Endometrium (tissue), 2 donors: ENCODE measurements around the gene PSMA6.
"Not testable (repeated sequence)": the region's sequence is repeated elsewhere in the genome, so short reads cannot be mapped to it uniquely, and the experiment has no call there.

Experiments
- FAIRE-seq: peaks from 2 replicates; lab custom pipeline; 2012; peaks lifted over from hg19 to GRCh38; lab: Jason Lieb, UNC
- donor health status: control.
- donor health status: control.

Gene PSMA6

DNA sequence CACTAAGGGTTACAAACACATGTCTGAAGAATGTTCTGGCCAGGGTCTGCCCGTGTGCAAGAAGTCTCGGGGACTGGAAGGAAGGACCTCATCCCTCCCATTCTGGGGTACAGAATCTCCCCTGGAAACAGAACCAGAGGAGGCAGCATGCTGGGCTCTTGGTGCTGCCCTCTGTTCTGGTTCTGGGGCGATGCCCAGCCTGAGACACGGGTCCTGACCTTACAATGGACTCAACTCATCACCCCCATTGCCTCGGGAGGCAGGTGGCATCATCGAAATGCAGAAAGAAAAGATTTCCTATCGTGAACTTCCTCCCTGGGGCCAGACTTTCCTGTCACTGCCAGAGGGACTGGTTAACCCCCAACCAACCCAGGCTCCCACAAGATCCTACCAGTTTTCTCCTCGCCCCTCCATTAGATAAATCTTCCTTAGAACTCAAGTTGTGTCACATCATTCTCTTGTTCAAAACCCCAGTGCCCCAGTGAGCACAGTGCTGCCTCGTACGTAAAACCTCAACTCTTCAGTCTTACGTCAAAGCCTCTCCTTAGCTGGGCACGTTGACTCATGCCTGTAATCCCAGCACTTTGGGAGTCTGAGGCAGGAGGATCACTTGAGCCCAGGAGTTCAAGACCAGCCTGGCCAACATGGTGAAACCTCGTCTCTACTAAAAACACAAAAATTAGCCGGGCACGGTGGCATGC, 52.1 kb downstream of the PSMA6 start:
- no peak for FAIRE-seq

GRCh38 chr14:35346738-35347322, 54.6 kb downstream of the PSMA6 start:
- FAIRE-seq = no peak

DNA sequence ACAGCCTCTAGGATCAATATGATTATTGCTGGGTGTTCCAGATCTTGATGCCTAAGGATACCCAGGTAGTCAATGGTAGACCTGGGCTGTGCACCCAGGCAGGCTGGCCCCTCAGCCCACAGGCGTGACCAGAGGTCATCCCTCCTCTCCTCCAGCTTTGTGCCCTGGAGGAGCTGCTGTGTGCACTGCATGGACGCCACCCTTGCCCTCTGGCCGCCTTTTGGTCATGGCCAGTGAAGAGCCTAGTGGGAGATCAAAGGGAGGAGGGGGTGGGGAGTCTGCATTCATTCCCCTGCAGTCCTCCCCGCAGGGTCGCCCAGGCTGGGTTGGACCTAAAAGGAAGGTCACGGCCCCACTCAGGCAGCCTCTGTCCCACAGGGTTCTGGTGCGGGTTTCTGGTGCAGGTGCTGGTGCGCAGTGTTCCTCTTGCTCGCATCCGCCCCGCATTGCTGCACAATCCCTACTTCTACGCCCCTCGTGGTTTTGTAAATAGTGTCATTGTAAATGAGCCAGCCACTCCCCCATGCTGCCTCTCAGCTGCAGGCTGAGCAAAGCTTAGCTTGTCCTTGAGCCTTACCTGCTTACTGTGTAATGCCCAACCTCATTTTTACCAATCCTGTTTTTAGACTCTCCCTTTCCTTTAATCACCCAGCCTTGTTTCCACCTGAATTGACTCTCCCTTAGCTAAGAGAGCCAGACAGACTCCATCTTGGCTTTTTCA, 55.3 kb downstream of the PSMA6 start:
- FAIRE-seq = no peak

DNA sequence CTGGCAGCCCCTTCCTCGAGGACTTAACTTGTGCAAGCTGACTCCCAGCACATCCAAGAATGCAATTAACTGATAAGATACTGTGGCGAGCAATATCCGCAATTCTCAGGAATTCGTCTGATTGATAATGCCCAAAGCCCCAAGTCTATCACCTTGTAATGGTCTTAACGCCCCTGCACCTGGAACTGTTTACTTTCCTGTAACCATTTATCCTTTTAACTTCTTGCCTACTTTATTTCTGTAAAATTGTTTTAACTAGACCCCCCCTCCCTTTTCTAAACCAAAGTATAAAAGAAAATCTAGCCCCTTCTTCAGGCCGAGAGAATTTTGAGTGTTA, 55.8 kb downstream of the PSMA6 start:
- not testable (repeated sequence) for FAIRE-seq

DNA sequence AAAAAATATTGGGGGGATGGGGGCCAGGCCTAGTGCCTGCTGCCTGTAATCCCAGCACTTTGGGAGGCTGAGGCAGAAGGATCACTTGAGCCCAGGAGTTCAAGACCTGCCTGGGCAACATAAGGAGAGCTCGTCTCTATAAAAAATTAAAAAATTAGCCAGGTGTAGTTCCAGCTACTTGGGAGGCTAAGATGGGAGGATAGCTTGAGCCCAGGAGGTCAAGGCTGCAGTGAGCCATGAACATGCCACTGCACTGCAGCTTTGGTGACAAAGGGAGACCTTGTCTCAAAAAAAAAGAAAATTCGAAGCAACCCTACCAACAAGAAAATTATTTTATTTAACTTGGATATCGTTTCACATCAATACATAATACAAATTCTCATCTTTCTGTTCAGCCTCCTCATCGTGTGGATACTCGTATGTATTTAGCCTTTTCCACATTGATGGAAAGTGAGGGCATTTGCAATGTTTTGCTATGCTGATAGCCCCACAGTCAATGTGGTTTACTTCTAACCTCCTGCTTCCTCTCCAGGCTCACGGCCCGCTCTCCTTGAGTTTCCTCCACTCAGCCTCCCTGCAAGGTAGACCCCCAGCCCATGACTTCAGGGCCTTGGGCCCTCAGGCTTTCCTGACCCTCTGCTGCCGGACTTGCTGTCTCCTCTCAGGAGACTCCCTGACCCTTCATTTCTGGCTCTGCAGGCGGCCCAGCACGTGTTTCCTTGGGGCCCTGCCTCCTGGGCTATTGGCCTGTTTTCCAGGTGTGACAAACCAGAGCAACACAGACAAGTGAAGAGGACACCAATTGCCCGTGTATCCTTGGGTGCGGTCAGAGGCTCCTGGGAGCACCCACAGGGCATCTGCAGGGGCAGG, 57.5 kb downstream of the PSMA6 start:
- no peak for FAIRE-seq

- FAIRE-seq = no peak
These were observed 59.3 kb downstream of the PSMA6 start for GRCh38 chr14:35351497-35351896.

- FAIRE-seq = no peak
These were observed 59.7 kb downstream of the PSMA6 start for GRCh38 chr14:35351897-35352273.

GRCh38 chr14:35352274-35353233, 60.4 kb downstream of the PSMA6 start:
- no peak for FAIRE-seq

DNA sequence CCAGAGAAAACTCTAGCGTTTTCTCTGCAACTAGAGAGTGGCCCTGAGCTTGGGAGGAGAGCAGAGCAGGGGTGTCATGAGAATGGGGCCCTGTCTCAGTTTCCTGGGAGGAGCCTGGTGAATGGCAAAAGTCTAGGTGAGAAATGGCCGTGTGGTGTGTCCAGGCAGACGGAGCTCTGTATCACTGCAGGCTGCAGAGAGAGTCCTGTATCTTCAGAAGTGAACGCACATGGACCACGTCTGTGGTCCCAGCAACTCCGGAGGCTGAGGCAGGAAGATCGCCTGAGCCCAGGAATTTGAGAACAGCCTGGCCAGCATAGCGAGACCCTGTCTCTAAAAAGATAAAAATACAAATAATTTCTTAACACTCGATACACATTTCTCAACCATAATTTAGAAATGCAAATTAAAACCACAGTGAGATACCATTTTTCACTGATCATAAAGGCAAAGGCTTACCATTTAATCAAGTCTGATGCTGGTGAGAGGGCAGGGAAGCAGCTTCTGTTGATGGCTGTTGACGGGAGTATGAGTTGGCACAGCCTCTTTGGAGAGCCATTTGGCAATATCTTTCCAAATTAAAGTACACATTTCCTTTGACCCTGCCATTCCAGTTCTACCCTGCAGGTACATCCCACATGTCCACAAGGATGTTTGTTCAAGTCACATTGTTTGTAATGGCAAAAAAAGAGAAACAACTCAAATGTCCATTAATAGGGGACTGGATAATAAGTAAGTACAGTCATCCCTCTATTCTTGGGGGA, 61.4 kb downstream of the PSMA6 start:
- FAIRE-seq = no peak

DNA sequence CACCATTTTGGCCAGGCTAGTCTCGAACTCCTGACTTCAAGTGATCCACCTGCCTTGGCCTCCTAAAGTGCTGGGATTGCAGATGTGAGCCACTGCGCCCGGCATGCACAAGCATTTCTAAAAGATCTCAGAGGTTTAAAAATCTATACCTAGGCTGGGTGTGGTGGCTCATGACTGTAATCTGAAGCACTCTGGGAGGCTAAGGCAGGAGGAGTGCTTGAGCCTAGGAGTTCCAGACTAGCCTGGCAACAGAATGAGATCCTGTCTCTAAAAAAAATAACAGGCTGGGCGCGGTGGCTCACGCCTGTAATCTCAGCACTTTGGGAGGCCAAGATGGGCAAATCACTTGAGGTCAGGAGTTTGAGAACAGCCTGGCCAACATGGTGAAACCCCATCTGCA, 63.1 kb downstream of the PSMA6 start:
- FAIRE-seq = not testable (repeated sequence)

- FAIRE-seq = no peak
These were observed 64.0 kb downstream of the PSMA6 start for GRCh38 chr14:35355981-35356841.

DNA sequence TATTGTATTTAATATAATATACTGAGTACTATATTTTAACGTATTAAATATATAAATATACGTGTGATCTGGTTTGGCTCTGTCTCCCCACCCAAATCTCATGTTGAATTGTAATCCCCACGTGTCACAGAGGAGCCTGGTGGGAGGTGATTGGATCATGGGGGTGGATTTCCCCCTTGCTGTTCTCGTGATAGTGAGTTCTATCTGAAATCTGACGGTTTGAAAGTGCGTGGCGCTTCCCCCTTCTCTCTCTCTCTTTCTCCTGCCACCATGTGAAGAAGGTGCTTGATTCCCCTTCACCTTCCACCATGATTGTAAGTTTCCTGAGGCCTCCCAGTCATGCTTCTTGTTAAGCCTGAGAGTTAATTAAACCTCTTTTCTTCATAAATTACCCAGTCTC, 67.5 kb downstream of the PSMA6 start:
- FAIRE-seq = not testable (repeated sequence)

- no peak for FAIRE-seq
These were observed 68.9 kb downstream of the PSMA6 start for GRCh38 chr14:35361141-35361480.

DNA sequence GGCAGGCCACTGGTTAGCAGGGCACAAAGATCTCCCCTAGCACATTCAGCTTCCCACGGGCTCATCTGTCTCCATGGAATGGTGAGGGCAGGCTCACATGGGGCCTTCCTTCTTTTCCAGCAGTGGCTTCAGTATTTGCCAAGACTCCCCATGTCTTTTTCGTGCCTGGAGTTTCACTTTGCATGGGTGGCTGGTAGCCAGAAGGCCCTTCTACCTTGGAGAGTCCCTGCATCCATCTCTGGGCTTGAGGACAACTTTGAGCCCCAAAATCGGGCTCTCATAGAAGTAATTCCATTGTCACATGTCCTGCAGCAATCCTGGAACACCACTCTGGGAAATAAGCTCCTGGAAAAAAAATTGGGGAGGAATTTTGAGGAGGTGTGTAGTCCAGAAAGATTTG, 70.3 kb downstream of the PSMA6 start:
- FAIRE-seq = no peak

GRCh38 chr14:35362911-35363374, 70.8 kb downstream of the PSMA6 start:
- FAIRE-seq = no peak

- no peak for FAIRE-seq
These were observed 73.2 kb downstream of the PSMA6 start for GRCh38 chr14:35365130-35366055.

DNA sequence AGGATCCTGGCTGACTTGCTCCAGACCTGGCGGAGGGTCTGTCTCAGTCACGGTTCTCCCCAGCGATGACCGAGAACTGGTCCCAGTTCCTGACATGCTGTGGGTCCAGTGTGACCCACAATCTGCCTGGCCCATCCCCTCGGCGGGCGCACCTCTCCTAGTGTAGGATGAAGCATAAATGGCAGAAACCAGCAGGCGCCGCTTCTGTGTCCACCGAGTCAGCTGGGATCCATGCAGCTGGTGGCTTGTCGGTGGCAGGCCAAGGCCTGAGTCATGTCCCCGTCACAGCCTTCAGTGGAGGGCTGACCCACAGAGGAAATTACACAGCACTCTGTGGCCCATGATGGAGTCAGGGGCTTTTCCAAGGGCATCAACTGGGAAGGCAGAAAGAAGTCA, 73.9 kb downstream of the PSMA6 start:
- FAIRE-seq = no peak

- FAIRE-seq = no peak
These were observed 74.4 kb downstream of the PSMA6 start for GRCh38 chr14:35366521-35366976.

GRCh38 chr14:35367056-35367372, 74.8 kb downstream of the PSMA6 start:
- no peak for FAIRE-seq
